A549 (cell line): ENCODE results near the gene LIN37. TPM values are rescaled to one million over a fixed set of nuclear protein-coding genes. Genes with fewer than 3 reads are reported as not detected.

Experiments used
- ATAC-seq, 2 experiments: fragments of 200-7000 bp in 1 of 2; fragments of >200 bp in 1 of 2; cut with Nextera tagmentation in 1 of 2; cut with Tn5 transposase in 1 of 2; 3 replicates each; pipeline versions ENCODE4 v1.8.0 to v1.9.1; 2018 to 2020; ENCODE audit warnings: mild to moderate bottlenecking in 1 of 2, moderate library complexity in 1 of 2
- CTCF ChIA-PET: fragments of 300-600 bp; sonication (Branson Sonifier 250); formaldehyde crosslinking; extraction: SDS; loops from one replicate; lab custom pipeline; 2021; ENCODE audit warnings: antibody characterized with exemption, inconsistent platforms; lab: Yijun Ruan, JAX
- POLR2A ChIA-PET: fragments of 350-600 bp; formaldehyde crosslinking; extraction: SDS; loops from one replicate; lab custom pipeline; 2021; ENCODE audit warnings: antibody characterized with exemption, inconsistent platforms; lab: Yijun Ruan, JAX
- DNase-seq, 2 experiments: peaks; one replicate each; pipeline versions ENCODE4 v3.0.0 to v3.0.0-alpha.2; 2011 to 2016; ENCODE audit warnings: low read depth in 1 of 2, low spot score in 1 of 2
- FAIRE-seq: peaks from 2 replicates; lab custom pipeline; 2011; peaks lifted over from hg19 to GRCh38; lab: Jason Lieb, UNC
- H3K27ac ChIP-seq, 2 experiments: fragments of >200 bp; sonication (Bioruptor Twin); formaldehyde crosslinking; 3 replicates each; pipeline ENCODE4 v1.5.1; 2016 to 2017
- H3K4me1 ChIP-seq: fragments of >200 bp; sonication (Bioruptor Twin); formaldehyde crosslinking; 3 replicates; pipeline ENCODE4 v1.6.1; 2016
- H3K4me2 ChIP-seq: fragments of >200 bp; sonication (Bioruptor Twin); formaldehyde crosslinking; 3 replicates; pipeline ENCODE4 v1.6.1; 2016
- H3K4me3 ChIP-seq: fragments of >200 bp; sonication (Bioruptor Twin); formaldehyde crosslinking; 3 replicates; pipeline ENCODE4 v1.5.1; 2016
- H3K9me3 ChIP-seq: fragments of >200 bp; sonication (Bioruptor Twin); formaldehyde crosslinking; 3 replicates; pipeline ENCODE4 v1.6.1; 2016
- ATOH8 ChIP-seq: fragments of 250-450 bp; sonication (Bioruptor Pico); IDR thresholded peaks from 2 replicates; pipeline ENCODE4 v1.5.0; 2020; ENCODE audit warnings: low read depth, mild to moderate bottlenecking, moderate library complexity
- BCL3 ChIP-seq: fragments of >200 bp; sonication (Bioruptor Twin); formaldehyde crosslinking; IDR thresholded peaks from 3 replicates; pipeline ENCODE4 v1.6.1; 2016
- CBX2 ChIP-seq: fragments of 200-600 bp; sonication (generic); IDR thresholded peaks from 2 replicates; pipeline ENCODE4 v1.6.1; 2016; ENCODE audit warnings: low read depth, mild to moderate bottlenecking, borderline replicate concordance
- CBX8 ChIP-seq: fragments of 200-600 bp; sonication (generic); IDR thresholded peaks from 2 replicates; pipeline ENCODE4 v1.6.1; 2016
- CHD2 ChIP-seq: fragments of 150-350 bp; IDR thresholded peaks from 2 replicates; pipeline ENCODE4 v1.6.1; 2014; ENCODE audit warnings: low read length; ENCODE audit not compliant: partially characterized antibody
- ESRRA ChIP-seq: fragments of 150-350 bp; IDR thresholded peaks from 2 replicates; pipeline ENCODE4 v1.6.1; 2014; ENCODE audit warnings: mild to moderate bottlenecking, low read length, borderline replicate concordance
- JUN ChIP-seq, 2 experiments: fragments of >200 bp; sonication (Bioruptor Twin); formaldehyde crosslinking; IDR thresholded peaks; 2 replicates in 1 of 2; 3 replicates in 1 of 2; pipeline ENCODE4 v1.6.1; 2016 to 2017
- MYC ChIP-seq: IDR thresholded peaks from 2 replicates; pipeline ENCODE4 v1.6.1; 2012; ENCODE audit warnings: mild to moderate bottlenecking, inconsistent platforms, low read length, improper control_type of control experiment, borderline replicate concordance
- NR3C1 ChIP-seq: fragments of >200 bp; sonication (Bioruptor Twin); formaldehyde crosslinking; IDR thresholded peaks from 3 replicates; pipeline ENCODE4 v1.6.1; 2017
- RAD21 ChIP-seq, 2 experiments: fragments of >200 bp in 1 of 2; sonication (Bioruptor Twin) in 1 of 2; formaldehyde crosslinking in 1 of 2; IDR thresholded peaks in 1 of 2; conservative IDR thresholded peaks in 1 of 2; 2 replicates in 1 of 2; 3 replicates in 1 of 2; pipeline ENCODE4 v1.6.1; 2012 to 2018; ENCODE audit warnings: inconsistent platforms in 1 of 2
- RARB ChIP-seq: fragments of 250-450 bp; sonication (Bioruptor Pico); IDR thresholded peaks from 2 replicates; pipeline ENCODE4 v1.8.0; 2021; ENCODE audit warnings: mild to moderate bottlenecking, moderate library complexity
- RCOR1 ChIP-seq: fragments of 150-350 bp; IDR thresholded peaks from 2 replicates; pipeline ENCODE4 v1.6.1; 2014; ENCODE audit warnings: antibody characterized with exemption, low read length, low read depth
- REST ChIP-seq: fragments of 200-600 bp; sonication (generic); IDR thresholded peaks from 2 replicates; pipeline ENCODE4 v1.6.1; 2016; ENCODE audit warnings: antibody characterized with exemption, mild to moderate bottlenecking, moderate library complexity
- RFX5 ChIP-seq: fragments of 450-650 bp; IDR thresholded peaks from 2 replicates; pipeline ENCODE4 v1.7.1; 2014; ENCODE audit warnings: antibody characterized with exemption, mild to moderate bottlenecking, moderate library complexity
- TFCP2L1 ChIP-seq: fragments of 250-450 bp; sonication (Bioruptor Pico); IDR thresholded peaks from 2 replicates; pipeline ENCODE4 v1.5.0; 2021; ENCODE audit warnings: mild to moderate bottlenecking
- TP53 ChIP-seq: fragments of 250-450 bp; sonication (Bioruptor Pico); IDR thresholded peaks from 2 replicates; pipeline ENCODE4 v1.5.0; 2021; ENCODE audit warnings: mild to moderate bottlenecking, moderate library complexity
- ZC3H11A ChIP-seq: fragments of 450-650 bp; IDR thresholded peaks from 2 replicates; pipeline ENCODE4 v1.6.1; 2014; ENCODE audit warnings: antibody characterized with exemption, mild to moderate bottlenecking
- ZFP36 ChIP-seq: fragments of 450-650 bp; IDR thresholded peaks from 2 replicates; pipeline ENCODE4 v1.6.1; 2014; ENCODE audit warnings: borderline replicate concordance; ENCODE audit not compliant: partially characterized antibody
- ZNF302 ChIP-seq: fragments of 250-450 bp; sonication (Bioruptor Pico); IDR thresholded peaks from 2 replicates; pipeline ENCODE4 v1.9.0; 2021; ENCODE audit warnings: inconsistent platforms, mild to moderate bottlenecking, moderate library complexity
- WGBS: methylation state at CpG from one replicate; pipeline ENCODE4 v1.1.6; 2017; ENCODE audit errors: missing lambda C conversion rate; 5-methylcytosine and 5-hydroxymethylcytosine counted together
- polyA plus RNA-seq, 4 experiments: library from polyadenylated mRNA; depleted of rRNA in 3 of 4; stranded (reverse); fragments of >200 nt; fragmentation: RNase III in 1 of 4; extraction: RNeasy Plus Mini Kit Qiagen cat#74134 plus additional on column Dnase treatment in 1 of 4; gene quantifications; 2 replicates in 3 of 4; 3 replicates in 1 of 4; pipeline ENCODE4 v1.2.3, GENCODE V29; 2011 to 2017

LIN37 gene
- polyA plus RNA-seq, 2 of the 4 experiments (the other 2 are of a cell fraction) = 8.1 to 23.1 TPM

- TF ChIP-seq TP53 = no peak
- TF ChIP-seq CBX2 = no peak
- no peak for TF ChIP-seq NR3C1
- no peak for TF ChIP-seq ATOH8 (CRISPR knock-in tag)
- TF ChIP-seq CBX8 = no peak
- no peak for TF ChIP-seq ZC3H11A
- no peak for TF ChIP-seq ZNF302
- no peak for TF ChIP-seq RARB (CRISPR knock-in tag)
- TF ChIP-seq RFX5 = no peak
- TF ChIP-seq MYC = no peak
- no peak for TF ChIP-seq BCL3
- TF ChIP-seq JUN (IDR thresholded peaks at IDR 0.05) = no peak
- TF ChIP-seq CHD2 = no peak
- no peak for TF ChIP-seq RCOR1
- TF ChIP-seq ZFP36 = no peak
- TF ChIP-seq REST = no peak
- no peak for TF ChIP-seq ESRRA
- no peak for TF ChIP-seq RAD21 (conservative IDR thresholded peaks at IDR 0.05 in 1 of 2, IDR thresholded peaks at IDR 0.05 in 1 of 2)
- FAIRE-seq (no peak), ATAC-seq (no peak), DNase-seq (no peak)
- POLR2A ChIA-PET = no interaction called here
- no peak overlapping the region for H3K4me2 ChIP-seq
- H3K4me1 ChIP-seq = peaks cover 8% of the 10 kb centered on the region
- H3K27ac ChIP-seq = no peak overlapping the region
- 91% methylated on average over 15 of the region's 15 CpGs for WGBS
- CTCF ChIA-PET = interaction anchor here (0.9 to 2.1 kb wide), 3 partner anchors 8 to 43 kb away, joined by 3 to 9 read pairs (median 5); no protein-coding TSS in a partner anchor
- H3K9me3 ChIP-seq = no peaks in the 10 kb centered on the region
- H3K4me3 ChIP-seq = no peak overlapping the region
Observed at GRCh38 chr19:35792312-35792711, 43.9 kb downstream of the LIN37 start.

DNA sequence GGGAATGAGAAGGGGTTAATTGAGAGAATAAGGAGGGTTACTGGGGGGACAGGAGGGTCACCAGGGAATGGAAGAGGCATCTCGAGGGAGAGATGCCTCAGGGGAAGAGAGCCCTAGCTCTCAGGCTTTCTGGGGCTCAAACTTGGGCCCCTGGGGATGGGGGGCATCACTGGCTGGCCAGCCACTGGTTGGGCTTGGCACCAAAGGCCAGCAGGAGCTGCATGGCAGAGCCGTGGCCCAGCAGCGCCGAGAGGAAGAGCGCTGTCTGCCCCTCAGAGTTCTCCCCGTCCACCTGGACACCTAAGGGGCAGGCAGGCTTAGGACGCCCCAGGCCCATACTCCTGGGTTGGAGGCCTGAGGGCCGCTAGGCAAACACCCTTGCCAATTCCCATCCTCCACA, 44.5 kb downstream of the LIN37 start:
- TF ChIP-seq RCOR1 (no peak), TFCP2L1 (CRISPR knock-in tag) (no peak), RFX5 (no peak), ZFP36 (no peak), RARB (CRISPR knock-in tag) (no peak)
- TF ChIP-seq, all 56 proteins: peak for 0
- POLR2A ChIA-PET = no interaction called here
- ATAC-seq (0 out of 6 replicates have a peak, but pooled peaks of 1 of the 2 experiments have one; percentile 2), FAIRE-seq (no peak), DNase-seq (no peak)
- no peak overlapping the region for H3K27ac ChIP-seq
- WGBS = 74% methylated on average over 8 of the region's 8 CpGs
- no peak overlapping the region for H3K4me2 ChIP-seq
- no peaks in the 10 kb centered on the region for H3K9me3 ChIP-seq
- H3K4me1 ChIP-seq = peaks cover 8% of the 10 kb centered on the region
- no peak overlapping the region for H3K4me3 ChIP-seq
- CTCF ChIA-PET = interaction anchor here (0.6 to 1.2 kb wide), 3 partner anchors 17 to 140 kb away, joined by 3 read pairs; no protein-coding TSS in a partner anchor
